ENCODE data around the gene CCDC74A. TPM values are rescaled to one million over a fixed set of nuclear protein-coding genes. Genes with fewer than 3 reads are reported as not detected.
"Not testable (repeated sequence)": the region's sequence is repeated elsewhere in the genome, so short reads cannot be mapped to it uniquely, and the experiment has no call there.

Gene CCDC74A
- total RNA-seq, 2 experiments from 2014 or later, result 3.0 to 4.6 TPM

GRCh38 chr2:131514408-131515166 lies 13.1 kb upstream of the CCDC74A start:
- ATAC-seq, result not testable (repeated sequence)

GRCh38 chr2:131515235-131515634 lies 12.5 kb upstream of the CCDC74A start:
- H3K4me1 Mint-ChIP-seq, result peaks cover 19% of the 10 kb centered on the region
- ATAC-seq; CTCF ChIA-PET; H3K9me3 Mint-ChIP-seq (ENCODE audit: low read depth); H3K4me3 Mint-ChIP-seq; H3K27ac Mint-ChIP-seq; H3K27me3 Mint-ChIP-seq; DNase-seq: not testable (repeated sequence)
- peaks cover 12% of the 10 kb centered on the region for H3K36me3 Mint-ChIP-seq

More at GRCh38 chr2:131514408-131515166, 13.1 kb upstream of the CCDC74A start:
- CTCF ChIA-PET; H3K27me3 Mint-ChIP-seq; H3K4me3 Mint-ChIP-seq; H3K9me3 Mint-ChIP-seq (ENCODE audit: low read depth); DNase-seq: not testable (repeated sequence)
- Mint-ChIP-seq H3K4me1 (peaks cover 19% of the 10 kb centered on the region), H3K27ac (peak overlapping the region; percentile 57), H3K36me3 (peaks cover 11% of the 10 kb centered on the region)

GRCh38 chr2:131516011-131516410 lies 11.7 kb upstream of the CCDC74A start:
- H3K27ac Mint-ChIP-seq, result no peak overlapping the region
- peaks cover 19% of the 10 kb centered on the region for H3K4me1 Mint-ChIP-seq
- CTCF ChIA-PET, result no interaction called here
- H3K27me3 Mint-ChIP-seq, result no peaks in the 10 kb centered on the region
- DNase-seq (no peak), ATAC-seq (no peak)
- no peaks in the 10 kb centered on the region for H3K9me3 Mint-ChIP-seq (ENCODE audit: low read depth)
- peaks cover 12% of the 10 kb centered on the region for H3K36me3 Mint-ChIP-seq
- H3K4me3 Mint-ChIP-seq, result no peak overlapping the region

GRCh38 chr2:131516621-131517020 lies 11.1 kb upstream of the CCDC74A start:
- H3K27me3 Mint-ChIP-seq; H3K4me3 Mint-ChIP-seq; DNase-seq; ATAC-seq; CTCF ChIA-PET; H3K9me3 Mint-ChIP-seq (ENCODE audit: low read depth); H3K27ac Mint-ChIP-seq: not testable (repeated sequence)
- Mint-ChIP-seq H3K4me1 (peaks cover 19% of the 10 kb centered on the region), H3K36me3 (peaks cover 12% of the 10 kb centered on the region)

GRCh38 chr2:131517106-131517831 lies 10.4 kb upstream of the CCDC74A start:
- Mint-ChIP-seq H3K36me3 (peaks cover 12% of the 10 kb centered on the region), H3K27ac (no peak overlapping the region)
- CTCF ChIA-PET, result interaction anchor here (0.6 kb wide), 1 partner anchor 452 kb away, joined by 3 read pairs; no protein-coding TSS in a partner anchor

GRCh38 chr2:131517856-131518255 lies 9.8 kb upstream of the CCDC74A start:
- not testable (repeated sequence) for DNase-seq, H3K27ac Mint-ChIP-seq

More at GRCh38 chr2:131517106-131517831, 10.4 kb upstream of the CCDC74A start:
- DNase-seq, result no peak
- Mint-ChIP-seq H3K27me3 (no peaks in the 10 kb centered on the region), H3K9me3 (ENCODE audit: low read depth) (no peaks in the 10 kb centered on the region), H3K4me1 (peaks cover 19% of the 10 kb centered on the region), H3K4me3 (no peak overlapping the region)
- ATAC-seq, result no peak

GRCh38 chr2:131518531-131518930 lies 9.2 kb upstream of the CCDC74A start:
- H3K4me3 Mint-ChIP-seq; H3K36me3 Mint-ChIP-seq; H3K27ac Mint-ChIP-seq; H3K9me3 Mint-ChIP-seq (ENCODE audit: low read depth); DNase-seq; ATAC-seq; CTCF ChIA-PET; H3K27me3 Mint-ChIP-seq: not testable (repeated sequence)
- H3K4me1 Mint-ChIP-seq, result peaks cover 12% of the 10 kb centered on the region

More at GRCh38 chr2:131517856-131518255, 9.8 kb upstream of the CCDC74A start:
- H3K4me3 Mint-ChIP-seq; H3K36me3 Mint-ChIP-seq; H3K9me3 Mint-ChIP-seq (ENCODE audit: low read depth); CTCF ChIA-PET; H3K27me3 Mint-ChIP-seq; ATAC-seq: not testable (repeated sequence)
- H3K4me1 Mint-ChIP-seq, result peaks cover 14% of the 10 kb centered on the region

GRCh38 chr2:131519466-131519865 lies 8.2 kb upstream of the CCDC74A start:
- Mint-ChIP-seq H3K4me1 (peaks cover 4% of the 10 kb centered on the region), H3K4me3 (no peak overlapping the region), H3K27ac (no peak overlapping the region), H3K36me3 (peaks cover 8% of the 10 kb centered on the region), H3K27me3 (no peaks in the 10 kb centered on the region), H3K9me3 (ENCODE audit: low read depth) (no peaks in the 10 kb centered on the region)
- CTCF ChIA-PET, result no interaction called here
- no peak for DNase-seq
- no peak for ATAC-seq

- CTCF ChIA-PET, result not testable (repeated sequence)
These were observed 7.7 kb upstream of the CCDC74A start for GRCh38 chr2:131519871-131520470.

GRCh38 chr2:131520526-131520925 lies 7.2 kb upstream of the CCDC74A start:
- no peaks in the 10 kb centered on the region for H3K27me3 Mint-ChIP-seq
- ATAC-seq, result no peak
- CTCF ChIA-PET, result no interaction called here
- H3K9me3 Mint-ChIP-seq (ENCODE audit: low read depth), result no peaks in the 10 kb centered on the region
- no peaks in the 10 kb centered on the region for H3K4me1 Mint-ChIP-seq
- peaks cover 8% of the 10 kb centered on the region for H3K36me3 Mint-ChIP-seq
- no peak overlapping the region for H3K4me3 Mint-ChIP-seq
- H3K27ac Mint-ChIP-seq, result no peak overlapping the region
- DNase-seq, result no peak

More at GRCh38 chr2:131519871-131520470, 7.7 kb upstream of the CCDC74A start:
- not testable (repeated sequence) for DNase-seq; H3K4me3 Mint-ChIP-seq; H3K4me1 Mint-ChIP-seq; ATAC-seq; H3K27me3 Mint-ChIP-seq; H3K36me3 Mint-ChIP-seq; H3K9me3 Mint-ChIP-seq (ENCODE audit: low read depth); H3K27ac Mint-ChIP-seq

GRCh38 chr2:131521524-131521923 lies 6.2 kb upstream of the CCDC74A start:
- not testable (repeated sequence) for H3K4me1 Mint-ChIP-seq; H3K27ac Mint-ChIP-seq; H3K9me3 Mint-ChIP-seq (ENCODE audit: low read depth); DNase-seq; H3K27me3 Mint-ChIP-seq; H3K4me3 Mint-ChIP-seq; H3K36me3 Mint-ChIP-seq; ATAC-seq
- CTCF ChIA-PET, result interaction anchor here (0.7 kb wide), 1 partner anchor 29 kb away, joined by 4 read pairs; the partner anchor contains the start of gene MZT2A

GRCh38 chr2:131521961-131522781 lies 5.5 kb upstream of the CCDC74A start:
- H3K9me3 Mint-ChIP-seq (ENCODE audit: low read depth), result no peaks in the 10 kb centered on the region
- DNase-seq, result no peak
- no peak overlapping the region for H3K4me3 Mint-ChIP-seq
- no peak for ATAC-seq
- H3K27ac Mint-ChIP-seq, result no peak overlapping the region
- H3K36me3 Mint-ChIP-seq, result peaks cover 6% of the 10 kb centered on the region
- no peaks in the 10 kb centered on the region for H3K27me3 Mint-ChIP-seq
- CTCF ChIA-PET, result interaction anchor here (0.7 kb wide), 1 partner anchor 30 kb away, joined by 4 read pairs; the partner anchor contains the start of gene MZT2A
- H3K4me1 Mint-ChIP-seq, result peaks cover 1% of the 10 kb centered on the region

- not testable (repeated sequence) for H3K4me3 Mint-ChIP-seq; H3K9me3 Mint-ChIP-seq (ENCODE audit: low read depth); ATAC-seq; H3K27ac Mint-ChIP-seq; H3K36me3 Mint-ChIP-seq; H3K27me3 Mint-ChIP-seq
- peak; percentile 23 for DNase-seq
- H3K4me1 Mint-ChIP-seq, result peaks cover 20% of the 10 kb centered on the region
- CTCF ChIA-PET, result interaction anchor here (1.3 kb wide), 1 partner anchor 32 kb away, joined by 3 read pairs; no protein-coding TSS in a partner anchor
These were observed 2.4 kb upstream of the CCDC74A start for GRCh38 chr2:131525256-131525655.
